HG02763 (cell line): Measurements from ENCODE around the gene RABEP2.
"Not testable (repeated sequence)": the region's sequence is repeated elsewhere in the genome, so short reads cannot be mapped to it uniquely, and the experiment has no call there.

Source experiments
- ATAC-seq: cut with Tn5 transposase; IDR thresholded peaks from one replicate; pipeline ENCODE4 v1.9.1; 2021; ENCODE audit warnings: mild to moderate bottlenecking, moderate library complexity; ENCODE audit not compliant: unreplicated experiment

The RABEP2 gene

GRCh38 chr16:28924762-28925385 is at the start of gene RABEP2:
TSS of gene RABEP2 (minus strand) at chr16:28925238. CDS start at chr16:28925163, 75 bp downstream.
- ATAC-seq: peak; percentile 56

- ATAC-seq: peak; percentile 85
Measured at GRCh38 chr16:28974437-28975157, 49.6 kb upstream of the RABEP2 start, which contains the start of gene SPNS1. TSS of gene SPNS1 (plus strand) at chr16:28974778. CDS start at chr16:28975152, 374 bp downstream.

- no peak for ATAC-seq
Measured at GRCh38 chr16:28974007-28974436, 49.0 kb upstream of the RABEP2 start.

- not testable (repeated sequence) for ATAC-seq
Measured at GRCh38 chr16:28969696-28970095, 44.7 kb upstream of the RABEP2 start.

- ATAC-seq: no peak
Measured at GRCh38 chr16:28967156-28967555, 42.1 kb upstream of the RABEP2 start.

- no peak for ATAC-seq
Measured at GRCh38 chr16:28964496-28964895, 39.5 kb upstream of the RABEP2 start.

GRCh38 chr16:28964072-28964471 is 39.0 kb upstream of the RABEP2 start:
- ATAC-seq: no peak

GRCh38 chr16:28958836-28959235 is 33.8 kb upstream of the RABEP2 start:
- no peak for ATAC-seq

GRCh38 chr16:28958216-28958615 is 33.2 kb upstream of the RABEP2 start:
- no peak for ATAC-seq

GRCh38 chr16:28951410-28951943 is 26.4 kb upstream of the RABEP2 start:
- no peak for ATAC-seq

- ATAC-seq: peak; percentile 86
Measured at GRCh38 chr16:28950648-28951409, 25.8 kb upstream of the RABEP2 start, which contains the start of gene NFATC2IP. TSS of gene NFATC2IP (plus strand) at chr16:28950937. CDS start at chr16:28951012, 75 bp downstream.

- ATAC-seq: no peak
Measured at GRCh38 chr16:28946681-28947080, 21.6 kb upstream of the RABEP2 start.

GRCh38 chr16:28943281-28943680 is 18.2 kb upstream of the RABEP2 start:
- ATAC-seq: no peak

- ATAC-seq: not testable (repeated sequence)
Measured at GRCh38 chr16:28939825-28940224, 14.8 kb upstream of the RABEP2 start.

- no peak for ATAC-seq
Measured at GRCh38 chr16:28938721-28939120, 13.7 kb upstream of the RABEP2 start.

- no peak for ATAC-seq
Measured at GRCh38 chr16:28937222-28937876, 12.3 kb upstream of the RABEP2 start.

- ATAC-seq: no peak
Measured at GRCh38 chr16:28936784-28937155, 11.7 kb upstream of the RABEP2 start.

- no peak for ATAC-seq
Measured at GRCh38 chr16:28935924-28936783, 11.1 kb upstream of the RABEP2 start.

GRCh38 chr16:28935346-28935745 is 10.3 kb upstream of the RABEP2 start:
- ATAC-seq: no peak

GRCh38 chr16:28933171-28933570 is 8.1 kb upstream of the RABEP2 start:
- ATAC-seq: no peak
